Keratinocyte (primary cell): ENCODE results near the gene RTP2. TPM values are rescaled to one million over a fixed set of nuclear protein-coding genes. Genes with fewer than 3 reads are reported as not detected.
A peak's percentile ranks its signal among the peaks of the same experiment; 100 is the strongest.

Source experiments
- DNase-seq: peaks from one replicate; pipeline ENCODE4 v3.0.0-alpha.2; 2011; ENCODE audit warnings: low read depth, missing footprints, low spot score
- FAIRE-seq: peaks from 2 replicates; lab custom pipeline; 2011; peaks lifted over from hg19 to GRCh38; lab: Jason Lieb, UNC
- H2AFZ ChIP-seq: 2 replicates; pipeline ENCODE4 v1.6.0; 2012; ENCODE audit warnings: low read length, control low read depth, inconsistent platforms; ENCODE audit not compliant: control insufficient read depth
- H3K27ac ChIP-seq: 2 replicates; pipeline ENCODE4 v1.5.1; 2011; ENCODE audit warnings: low read length; ENCODE audit not compliant: control insufficient read depth, insufficient read depth
- H3K27me3 ChIP-seq: 3 replicates; pipeline ENCODE4 v1.6.0; 2011; ENCODE audit warnings: low read length; ENCODE audit not compliant: control insufficient read depth, insufficient read depth; ENCODE audit errors: extremely low read depth
- H3K36me3 ChIP-seq, 2 experiments: 2 replicates in 1 of 2; 3 replicates in 1 of 2; pipeline ENCODE4 v1.5.1; 2011; ENCODE audit warnings: low read length in 2 of 2, mild to moderate bottlenecking in 1 of 2; ENCODE audit not compliant: control insufficient read depth in 2 of 2, insufficient read depth in 2 of 2; ENCODE audit errors: extremely low read depth in 1 of 2
- H3K4me1 ChIP-seq: 3 replicates; pipeline ENCODE4 v1.5.1; 2011; ENCODE audit warnings: low read length; ENCODE audit not compliant: control insufficient read depth, insufficient read depth; ENCODE audit errors: extremely low read depth
- H3K4me2 ChIP-seq: 3 replicates; pipeline ENCODE4 v1.6.0; 2011; ENCODE audit warnings: low read depth, low read length; ENCODE audit not compliant: control insufficient read depth, insufficient read depth; ENCODE audit errors: extremely low read depth
- H3K4me3 ChIP-seq, 3 experiments: fragments of 200-600 bp in 1 of 3; sonication (generic) in 1 of 3; 2 replicates in 2 of 3; 3 replicates in 1 of 3; pipeline ENCODE4 v1.5.1; 2011 to 2016; ENCODE audit warnings: low read length in 3 of 3, mild to moderate bottlenecking in 3 of 3, control low read depth in 2 of 3, inconsistent platforms in 1 of 3, low read depth in 1 of 3, mixed read lengths in 1 of 3, mixed run types in 1 of 3, moderate library complexity in 1 of 3; ENCODE audit not compliant: control insufficient read depth in 2 of 3, insufficient read depth in 2 of 3; ENCODE audit errors: extremely low read depth in 1 of 3
- H3K79me2 ChIP-seq: 2 replicates; pipeline ENCODE4 v1.6.0; 2012; ENCODE audit warnings: low read length; ENCODE audit not compliant: control insufficient read depth, insufficient read depth
- H3K9ac ChIP-seq: 3 replicates; pipeline ENCODE4 v1.6.0; 2011; ENCODE audit warnings: low read length; ENCODE audit not compliant: control insufficient read depth, insufficient read depth; ENCODE audit errors: extremely low read depth
- H3K9me1 ChIP-seq: 3 replicates; pipeline ENCODE4 v1.6.0; 2011; ENCODE audit warnings: low read length; ENCODE audit not compliant: control insufficient read depth, insufficient read depth; ENCODE audit errors: extremely low read depth
- H3K9me3 ChIP-seq: 2 replicates; pipeline ENCODE4 v1.5.1; 2012; ENCODE audit warnings: low read depth, low read length; ENCODE audit not compliant: control insufficient read depth
- H4K20me1 ChIP-seq: 3 replicates; pipeline ENCODE4 v1.6.0; 2011; ENCODE audit warnings: low read length; ENCODE audit not compliant: control insufficient read depth, insufficient read depth; ENCODE audit errors: extremely low read depth
- CTCF ChIP-seq, 3 experiments: IDR thresholded peaks in 1 of 3; conservative IDR thresholded peaks in 1 of 3; optimal IDR thresholded peaks in 1 of 3; 2 replicates in 2 of 3; 3 replicates in 1 of 3; pipeline versions ENCODE3 to v1.5.1; 2011; ENCODE audit warnings: low read length in 3 of 3, mild to moderate bottlenecking in 3 of 3, moderate library complexity in 2 of 3, control low read depth in 1 of 3, inconsistent platforms in 1 of 3; ENCODE audit not compliant: insufficient read depth in 2 of 3; ENCODE audit errors: extremely low read depth in 1 of 3
- EZH2 ChIP-seq: IDR thresholded peaks from one replicate; pipeline ENCODE4 v1.6.1; 2012; ENCODE audit warnings: inconsistent platforms, mild to moderate bottlenecking, low read length, moderate library complexity
- dilution Hi-C: fragments of 300-500 bp; cut with MboI; formaldehyde crosslinking; loops from one replicate; pipeline ENCODE4 v1.7.0; 2020; ENCODE audit warnings: low sequenced_read_pairs; ENCODE audit not compliant: extremely low pct_ligation_motif_present
- polyA plus RNA-seq, 5 experiments: library from polyadenylated mRNA; depleted of rRNA in 3 of 5; stranded (reverse) in 3 of 5; stranded (forward) in 1 of 5; unstranded in 1 of 5; fragments of >200 nt; gene quantifications; 1 replicate in 1 of 5; 2 replicates in 3 of 5; 3 replicates in 1 of 5; pipeline versions ENCODE4 v1.2.1 to v1.2.3, GENCODE V29; 2011 to 2012; ENCODE audit warnings: missing spikeins in 2 of 5, low read depth in 1 of 5, low replicate concordance in 1 of 5

The RTP2 gene
- polyA plus RNA-seq, 1 donor (not counting 4 experiments of a cell fraction or from before 2014, with no cell fraction given) = not detected

GRCh38 chr3:187747506-187747905 lies 45.1 kb upstream of the RTP2 start:
- Histone ChIP-seq H3K4me3 (no peak overlapping the region), H3K27ac (no peak overlapping the region), H3K9me3 (no peaks in the 10 kb centered on the region), H3K27me3 (no peaks in the 10 kb centered on the region), H3K4me2 (peak overlapping the region; percentile 5), H3K79me2 (peaks cover 17% of the 10 kb centered on the region), H3K36me3 (peaks cover 0 to 2% of the 10 kb centered on the region in 2 experiments), H3K4me1 (peaks cover 34% of the 10 kb centered on the region), H4K20me1 (no peaks in the 10 kb centered on the region), H2AFZ (no peak overlapping the region), H3K9ac (no peak overlapping the region), H3K9me1 (no peaks in the 10 kb centered on the region)
- FAIRE-seq (no peak), DNase-seq (no peak)
- TF ChIP-seq EZH2 (no peak), CTCF (optimal IDR thresholded peaks at IDR 0.05 in 1 of 3, IDR thresholded peaks at IDR 0.05 in 1 of 3, conservative IDR thresholded peaks at IDR 0.05 in 1 of 3; ENCODE audit: extremely low read depth in 1 of 3, insufficient read depth in 2 of 3, low read length in 3 of 3) (no peak)
- dilution Hi-C loops = loop anchor here (25.0 kb wide), 1 partner anchor 1190 kb away; no protein-coding TSS in a partner anchor

GRCh38 chr3:187746442-187747281 lies 44.3 kb upstream of the RTP2 start:
- no peaks in the 10 kb centered on the region for H3K9me1 ChIP-seq
- H3K9ac ChIP-seq = peak overlapping the region; percentile 85
- FAIRE-seq = no peak
- H3K9me3 ChIP-seq = no peaks in the 10 kb centered on the region
- peaks cover 20% of the 10 kb centered on the region for H3K79me2 ChIP-seq
- no peaks in the 10 kb centered on the region for H3K27me3 ChIP-seq
- no peaks in the 10 kb centered on the region for H3K36me3 ChIP-seq
- no peaks in the 10 kb centered on the region for H4K20me1 ChIP-seq
- peak overlapping the region; percentile 49 for H2AFZ ChIP-seq
- dilution Hi-C loops = loop anchor here (25.0 kb wide), 1 partner anchor 1191 kb away; no protein-coding TSS in a partner anchor
- peak overlapping the region; percentile 95 for H3K4me2 ChIP-seq
- peaks cover 42% of the 10 kb centered on the region for H3K4me1 ChIP-seq
- H3K4me3 ChIP-seq = peak overlapping the region; percentile 55 to 100 (median 93)
- TF ChIP-seq EZH2 (no peak), CTCF (optimal IDR thresholded peaks at IDR 0.05 in 1 of 3, IDR thresholded peaks at IDR 0.05 in 1 of 3, conservative IDR thresholded peaks at IDR 0.05 in 1 of 3; ENCODE audit: extremely low read depth in 1 of 3, insufficient read depth in 2 of 3, low read length in 3 of 3) (no peak)
- DNase-seq = no peak
- peak overlapping the region; percentile 95 for H3K27ac ChIP-seq
